NT2/D1 (cell line): ENCODE data around the gene IGLL5.

Experiments used
- DNase-seq: peaks from one replicate; pipeline ENCODE4 v3.0.0-alpha.2; 2011; ENCODE audit warnings: low read depth, low spot score
- H3K27me3 ChIP-seq: 2 replicates; pipeline ENCODE4 v1.6.0; 2011; ENCODE audit warnings: mild to moderate bottlenecking; ENCODE audit not compliant: insufficient read length, insufficient read depth
- H3K36me3 ChIP-seq: 2 replicates; pipeline ENCODE4 v1.6.1; 2011; ENCODE audit warnings: mild to moderate bottlenecking, low read length, mixed read lengths; ENCODE audit not compliant: insufficient read depth, insufficient read length
- H3K4me1 ChIP-seq: 2 replicates; pipeline ENCODE4 v1.5.1; 2011; ENCODE audit not compliant: insufficient read depth, insufficient read length
- H3K4me3 ChIP-seq: 2 replicates; pipeline ENCODE4 v1.5.1; 2011; ENCODE audit warnings: low read depth; ENCODE audit not compliant: insufficient read length
- H3K9ac ChIP-seq: 2 replicates; pipeline ENCODE4 v1.6.0; 2011; ENCODE audit warnings: low read depth; ENCODE audit not compliant: insufficient read length
- H3K9me3 ChIP-seq: 2 replicates; pipeline ENCODE4 v1.5.1; 2011; ENCODE audit warnings: mild to moderate bottlenecking, low read length; ENCODE audit not compliant: insufficient read depth
- SUZ12 ChIP-seq: IDR thresholded peaks from 2 replicates; pipeline ENCODE4 v1.6.1; 2011; ENCODE audit not compliant: insufficient read length, insufficient read depth; ENCODE audit errors: extremely low read depth
- YY1 ChIP-seq: IDR thresholded peaks from 2 replicates; pipeline ENCODE4 v1.6.1; 2011; ENCODE audit not compliant: insufficient read length, insufficient read depth
- ZNF274 ChIP-seq: IDR thresholded peaks from 2 replicates; pipeline ENCODE4 v1.6.1; 2011; ENCODE audit warnings: mild to moderate bottlenecking, low read depth, low read length

Gene IGLL5

GRCh38 chr22:22887621-22888503, at the start of gene IGLL5:
Gene IGLL5, plus strand, starts transcription at chr22:22887816. Its CDS starts 238 bp downstream, at chr22:22888054.
- Histone ChIP-seq H3K9me3 (no peaks in the 10 kb centered on the region), H3K36me3 (no peaks in the 10 kb centered on the region), H3K4me3 (no peak within 1 kb of the TSS), H3K27me3 (peaks cover 100% of the 10 kb centered on the region), H3K9ac (no peak within 1 kb of the TSS), H3K4me1 (no peaks in the 10 kb centered on the region)
- DNase-seq, result no peak
- TF ChIP-seq SUZ12 (no peak), ZNF274 (no peak), YY1 (no peak)

GRCh38 chr22:22838148-22838786, 49.3 kb upstream of the IGLL5 start:
- Histone ChIP-seq H3K27me3 (peaks cover 97% of the 10 kb centered on the region), H3K9ac (no peak overlapping the region), H3K4me1 (no peaks in the 10 kb centered on the region), H3K36me3 (no peaks in the 10 kb centered on the region), H3K4me3 (no peak overlapping the region), H3K9me3 (no peaks in the 10 kb centered on the region)
- DNase-seq, result no peak
- TF ChIP-seq ZNF274 (no peak), SUZ12 (no peak), YY1 (no peak)

- TF ChIP-seq YY1 (no peak), SUZ12 (no peak), ZNF274 (no peak)
- Histone ChIP-seq H3K4me1 (no peaks in the 10 kb centered on the region), H3K4me3 (no peak overlapping the region), H3K36me3 (no peaks in the 10 kb centered on the region), H3K27me3 (peaks cover 96% of the 10 kb centered on the region), H3K9me3 (no peaks in the 10 kb centered on the region), H3K9ac (no peak overlapping the region)
- no peak for DNase-seq
Measured at GRCh38 chr22:22839570-22840314, 47.9 kb upstream of the IGLL5 start.

GRCh38 chr22:22840780-22841179, 46.8 kb upstream of the IGLL5 start:
- Histone ChIP-seq H3K27me3 (peaks cover 96% of the 10 kb centered on the region), H3K4me1 (no peaks in the 10 kb centered on the region), H3K36me3 (no peaks in the 10 kb centered on the region), H3K9ac (no peak overlapping the region), H3K9me3 (no peaks in the 10 kb centered on the region), H3K4me3 (no peak overlapping the region)
- DNase-seq, result no peak
- TF ChIP-seq ZNF274 (no peak), SUZ12 (no peak), YY1 (no peak)

- H3K4me1 ChIP-seq, result no peaks in the 10 kb centered on the region
- H3K9me3 ChIP-seq, result no peaks in the 10 kb centered on the region
- TF ChIP-seq YY1 (no peak), SUZ12 (no peak), ZNF274 (no peak)
- peaks cover 96% of the 10 kb centered on the region for H3K27me3 ChIP-seq
- no peak overlapping the region for H3K9ac ChIP-seq
- DNase-seq, result no peak
- no peak overlapping the region for H3K4me3 ChIP-seq
- H3K36me3 ChIP-seq, result no peaks in the 10 kb centered on the region
Measured at GRCh38 chr22:22841598-22841997, 46.0 kb upstream of the IGLL5 start.

GRCh38 chr22:22842085-22842484, 45.5 kb upstream of the IGLL5 start:
- H3K4me1 ChIP-seq, result no peaks in the 10 kb centered on the region
- TF ChIP-seq SUZ12 (no peak), YY1 (no peak), ZNF274 (no peak)
- peaks cover 96% of the 10 kb centered on the region for H3K27me3 ChIP-seq
- no peak overlapping the region for H3K9ac ChIP-seq
- no peaks in the 10 kb centered on the region for H3K36me3 ChIP-seq
- DNase-seq, result no peak
- H3K4me3 ChIP-seq, result no peak overlapping the region
- no peaks in the 10 kb centered on the region for H3K9me3 ChIP-seq

- no peak for TF ChIP-seq SUZ12
- no peak for TF ChIP-seq YY1
- no peak for TF ChIP-seq ZNF274
- no peak for DNase-seq
- H3K4me1 ChIP-seq, result no peaks in the 10 kb centered on the region
- H3K27me3 ChIP-seq, result peaks cover 99% of the 10 kb centered on the region
- no peak overlapping the region for H3K4me3 ChIP-seq
- no peak overlapping the region for H3K9ac ChIP-seq
- no peaks in the 10 kb centered on the region for H3K9me3 ChIP-seq
- H3K36me3 ChIP-seq, result no peaks in the 10 kb centered on the region
Measured at GRCh38 chr22:22843848-22844247, 43.8 kb upstream of the IGLL5 start.
